ENCODE results near the gene PCDH20.

Gene PCDH20

DNA sequence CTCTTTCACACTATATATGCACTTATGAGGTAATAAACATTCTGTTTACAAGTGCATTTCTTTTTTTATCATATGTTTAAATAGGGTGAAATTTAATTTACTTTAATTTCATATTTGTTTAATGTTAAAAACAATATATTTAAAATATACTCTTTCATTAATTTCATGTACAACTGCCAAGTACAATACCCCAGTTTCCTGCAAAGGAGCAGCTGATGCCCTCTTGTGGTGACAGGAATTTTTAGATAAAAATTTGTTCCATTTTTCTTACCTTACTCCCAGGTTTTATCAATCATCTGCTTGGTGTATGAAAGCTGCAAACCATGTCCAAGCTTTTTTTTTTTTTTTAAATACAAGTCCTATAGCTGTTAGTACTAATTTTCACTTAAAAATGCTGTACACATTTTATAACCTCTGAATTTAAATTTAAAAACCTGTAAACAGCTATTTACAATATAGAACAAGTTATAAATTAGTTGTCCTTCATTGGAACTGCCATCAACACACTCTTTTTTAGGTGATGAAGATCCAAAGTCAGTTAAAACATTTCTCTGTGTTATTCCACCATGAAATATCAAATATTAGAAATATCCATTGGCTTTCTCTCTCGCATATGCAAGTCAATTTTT, 4.9 kb downstream of the PCDH20 start:
- H3K27me3 ChIP-seq (ENCODE audit: low read length) = no peaks in the 10 kb centered on the region
- H3K4me3 ChIP-seq (ENCODE audit: insufficient read depth, low read length, poor library complexity, severe bottlenecking) = no peak overlapping the region
- no peak overlapping the region for H3K27ac ChIP-seq (ENCODE audit: low read depth, low read length)
- no peaks in the 10 kb centered on the region for H3F3A ChIP-seq (ENCODE audit: insufficient read depth)
- no peaks in the 10 kb centered on the region for H3K9me2 ChIP-seq (replicated peaks; ENCODE audit: insufficient read depth, low read length)
- no peaks in the 10 kb centered on the region for H3K9me3 ChIP-seq (ENCODE audit: insufficient read depth, low read length)
- H3K9ac ChIP-seq (ENCODE audit: low read length) = no peak overlapping the region
- no peaks in the 10 kb centered on the region for H4K20me1 ChIP-seq (ENCODE audit: low read depth, low read length)
- TF ChIP-seq EZH2phosphoT487 (conservative IDR thresholded peaks at IDR 0.05; ENCODE audit: low read length) (no peak), CTCF (IDR thresholded peaks at IDR 0.05; ENCODE audit: insufficient read depth, low read length, poor library complexity, severe bottlenecking) (peak; percentile 56)
- H2AFZ ChIP-seq (ENCODE audit: low read depth, low read length, severe bottlenecking) = no peak overlapping the region
- no peak overlapping the region for H3K4me2 ChIP-seq (ENCODE audit: low read depth, low read length, poor library complexity, severe bottlenecking)
- H3K36me3 ChIP-seq (ENCODE audit: low read length) = no peaks in the 10 kb centered on the region
- H3K79me2 ChIP-seq (ENCODE audit: insufficient read depth, low read length) = no peaks in the 10 kb centered on the region

DNA sequence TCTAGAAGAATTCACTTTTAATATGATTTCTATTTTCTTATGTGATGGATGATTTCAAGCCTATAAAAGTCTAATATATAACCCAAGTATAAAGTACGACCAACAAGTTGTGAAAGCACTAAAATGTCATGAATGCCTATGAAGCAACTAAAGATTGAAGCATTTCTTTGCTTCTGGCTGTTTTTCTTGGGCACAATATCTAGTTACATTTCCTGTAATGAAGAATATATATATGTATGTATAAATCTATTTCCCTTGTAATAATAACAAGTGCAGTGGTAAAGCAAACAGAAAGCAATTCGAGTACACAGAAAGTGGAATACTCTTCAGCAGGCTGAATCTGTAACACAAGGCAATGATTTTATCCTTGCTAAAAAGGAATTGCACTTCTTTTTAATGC, 5.4 kb downstream of the PCDH20 start:
- H3K79me2 ChIP-seq (ENCODE audit: insufficient read depth, low read length) = no peaks in the 10 kb centered on the region
- no peaks in the 10 kb centered on the region for H4K20me1 ChIP-seq (ENCODE audit: low read depth, low read length)
- TF ChIP-seq EZH2phosphoT487 (conservative IDR thresholded peaks at IDR 0.05; ENCODE audit: low read length) = no peak
- no peak for TF ChIP-seq CTCF (IDR thresholded peaks at IDR 0.05; ENCODE audit: insufficient read depth, low read length, poor library complexity, severe bottlenecking)
- no peaks in the 10 kb centered on the region for H3K9me2 ChIP-seq (replicated peaks; ENCODE audit: insufficient read depth, low read length)
- H3K9ac ChIP-seq (ENCODE audit: low read length) = no peak overlapping the region
- H3K4me3 ChIP-seq (ENCODE audit: insufficient read depth, low read length, poor library complexity, severe bottlenecking) = no peak overlapping the region
- no peaks in the 10 kb centered on the region for H3K27me3 ChIP-seq (ENCODE audit: low read length)
- H3F3A ChIP-seq (ENCODE audit: insufficient read depth) = no peaks in the 10 kb centered on the region
- peak overlapping the region; percentile 46 for H2AFZ ChIP-seq (ENCODE audit: low read depth, low read length, severe bottlenecking)
- no peak overlapping the region for H3K4me2 ChIP-seq (ENCODE audit: low read depth, low read length, poor library complexity, severe bottlenecking)
- H3K9me3 ChIP-seq (ENCODE audit: insufficient read depth, low read length) = no peaks in the 10 kb centered on the region
- no peak overlapping the region for H3K27ac ChIP-seq (ENCODE audit: low read depth, low read length)
- H3K36me3 ChIP-seq (ENCODE audit: low read length) = no peaks in the 10 kb centered on the region

DNA sequence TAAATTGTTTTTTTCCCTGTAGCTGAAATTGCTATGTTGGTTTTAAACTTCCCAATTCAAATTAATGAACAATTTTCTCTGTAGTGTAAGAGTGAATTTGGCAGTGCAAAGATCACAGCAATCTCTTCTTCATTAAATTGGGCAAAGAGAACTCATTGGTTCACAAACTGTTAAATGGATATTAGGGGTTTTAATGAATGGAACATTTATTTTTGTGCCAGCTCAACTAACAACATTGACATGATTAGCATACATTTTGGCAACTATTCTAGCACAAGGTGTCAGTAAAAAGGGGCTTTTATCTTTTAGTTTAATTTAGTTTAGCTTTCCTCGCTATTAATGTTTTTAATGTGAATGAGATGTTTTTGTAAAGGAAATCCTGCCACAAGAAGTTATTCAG, 7.1 kb downstream of the PCDH20 start:
- Histone ChIP-seq H3F3A (ENCODE audit: insufficient read depth) (no peaks in the 10 kb centered on the region), H2AFZ (ENCODE audit: low read depth, low read length, severe bottlenecking) (peak overlapping the region; percentile 26), H3K9ac (ENCODE audit: low read length) (no peak overlapping the region), H3K27me3 (ENCODE audit: low read length) (no peaks in the 10 kb centered on the region), H3K9me3 (ENCODE audit: insufficient read depth, low read length) (no peaks in the 10 kb centered on the region), H3K79me2 (ENCODE audit: insufficient read depth, low read length) (no peaks in the 10 kb centered on the region), H3K4me3 (ENCODE audit: insufficient read depth, low read length, poor library complexity, severe bottlenecking) (no peak overlapping the region), H3K27ac (ENCODE audit: low read depth, low read length) (no peak overlapping the region), H3K9me2 (replicated peaks; ENCODE audit: insufficient read depth, low read length) (no peaks in the 10 kb centered on the region), H3K4me2 (ENCODE audit: low read depth, low read length, poor library complexity, severe bottlenecking) (no peak overlapping the region), H3K36me3 (ENCODE audit: low read length) (no peaks in the 10 kb centered on the region), H4K20me1 (ENCODE audit: low read depth, low read length) (no peaks in the 10 kb centered on the region)
- no peak for TF ChIP-seq CTCF (IDR thresholded peaks at IDR 0.05; ENCODE audit: insufficient read depth, low read length, poor library complexity, severe bottlenecking)
- TF ChIP-seq EZH2phosphoT487 (conservative IDR thresholded peaks at IDR 0.05; ENCODE audit: low read length) = no peak
